ENCODE data around the gene CDH23.

CDH23 gene

DNA sequence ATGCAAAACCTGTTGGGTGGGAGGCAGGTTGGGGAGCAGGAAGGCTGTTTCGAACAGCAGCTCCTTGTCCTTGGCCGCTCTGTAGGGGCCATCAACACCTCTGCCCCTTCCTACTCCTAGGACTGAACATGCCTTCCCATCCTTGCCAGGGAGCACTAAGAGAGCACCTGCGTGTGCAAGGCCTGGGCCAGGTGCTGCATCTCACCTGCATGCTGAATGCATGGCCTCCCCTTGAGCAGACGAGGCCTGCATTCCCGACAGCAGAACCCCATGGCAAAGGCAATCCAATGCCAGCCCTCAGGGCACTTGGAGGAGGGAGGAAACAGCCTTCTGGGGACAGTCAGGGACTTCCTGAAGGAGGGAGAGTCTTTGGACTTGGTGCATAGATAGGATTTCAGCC lies 365.6 kb downstream of the CDH23 start:
- H3K27me3 ChIP-seq (ENCODE audit: insufficient read depth, low read length): no peaks in the 10 kb centered on the region
- no peaks in the 10 kb centered on the region for H3K9me3 ChIP-seq (ENCODE audit: insufficient read depth, low read depth, low read length)
- no peak overlapping the region for H3K9ac ChIP-seq (ENCODE audit: low read depth, low read length)
- H3K36me3 ChIP-seq (ENCODE audit: insufficient read depth, low read depth, low read length): no peaks in the 10 kb centered on the region
- H3K27ac ChIP-seq (ENCODE audit: low read length): no peak overlapping the region
- H3K4me1 ChIP-seq (ENCODE audit: insufficient read depth, low read length): no peaks in the 10 kb centered on the region
- H3K4me3 ChIP-seq (ENCODE audit: low read length): no peak overlapping the region

DNA sequence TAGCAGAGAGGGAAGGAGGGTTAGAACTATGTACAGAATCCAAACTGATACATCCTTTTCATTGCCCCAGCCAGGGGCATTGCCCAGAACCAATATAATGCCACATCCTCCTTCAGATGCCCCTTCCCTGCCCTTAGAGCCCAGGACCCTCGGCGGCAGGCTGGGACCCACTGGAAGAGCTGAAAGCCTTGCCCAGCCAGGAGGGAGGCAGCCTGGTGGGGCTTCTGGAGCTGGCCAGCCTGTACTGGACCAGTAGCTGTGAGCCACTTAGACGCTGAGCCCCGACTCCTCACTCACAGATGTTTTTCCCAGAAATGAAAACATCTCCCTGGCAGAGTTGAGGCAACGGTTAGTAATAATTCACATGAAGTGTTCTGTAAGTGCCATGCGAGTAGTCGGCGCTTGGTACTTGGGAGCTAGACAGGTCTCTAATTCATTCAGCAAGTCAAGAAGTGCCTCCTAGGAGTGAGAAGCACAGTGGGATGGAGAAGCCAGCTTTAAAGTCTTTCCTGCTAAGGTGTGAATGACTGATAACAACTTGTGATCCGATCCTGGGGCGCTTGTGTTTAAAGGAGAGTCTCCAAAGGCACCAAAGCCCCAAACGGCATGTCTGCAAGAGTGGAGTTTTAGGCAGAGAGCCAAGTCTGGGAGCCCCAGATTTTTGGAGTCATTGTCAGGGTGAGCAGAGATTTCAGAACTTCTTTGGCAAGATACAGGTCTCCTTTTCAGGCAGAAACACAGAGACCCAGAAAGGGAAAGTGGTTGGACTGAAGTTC lies 366.8 kb downstream of the CDH23 start:
- Histone ChIP-seq H3K9ac (ENCODE audit: low read depth, low read length) (no peak overlapping the region), H3K36me3 (ENCODE audit: insufficient read depth, low read depth, low read length) (no peaks in the 10 kb centered on the region), H3K4me3 (ENCODE audit: low read length) (no peak overlapping the region), H3K27ac (ENCODE audit: low read length) (no peak overlapping the region), H3K27me3 (ENCODE audit: insufficient read depth, low read length) (no peaks in the 10 kb centered on the region), H3K4me1 (ENCODE audit: insufficient read depth, low read length) (no peaks in the 10 kb centered on the region), H3K9me3 (ENCODE audit: insufficient read depth, low read depth, low read length) (no peaks in the 10 kb centered on the region)

DNA sequence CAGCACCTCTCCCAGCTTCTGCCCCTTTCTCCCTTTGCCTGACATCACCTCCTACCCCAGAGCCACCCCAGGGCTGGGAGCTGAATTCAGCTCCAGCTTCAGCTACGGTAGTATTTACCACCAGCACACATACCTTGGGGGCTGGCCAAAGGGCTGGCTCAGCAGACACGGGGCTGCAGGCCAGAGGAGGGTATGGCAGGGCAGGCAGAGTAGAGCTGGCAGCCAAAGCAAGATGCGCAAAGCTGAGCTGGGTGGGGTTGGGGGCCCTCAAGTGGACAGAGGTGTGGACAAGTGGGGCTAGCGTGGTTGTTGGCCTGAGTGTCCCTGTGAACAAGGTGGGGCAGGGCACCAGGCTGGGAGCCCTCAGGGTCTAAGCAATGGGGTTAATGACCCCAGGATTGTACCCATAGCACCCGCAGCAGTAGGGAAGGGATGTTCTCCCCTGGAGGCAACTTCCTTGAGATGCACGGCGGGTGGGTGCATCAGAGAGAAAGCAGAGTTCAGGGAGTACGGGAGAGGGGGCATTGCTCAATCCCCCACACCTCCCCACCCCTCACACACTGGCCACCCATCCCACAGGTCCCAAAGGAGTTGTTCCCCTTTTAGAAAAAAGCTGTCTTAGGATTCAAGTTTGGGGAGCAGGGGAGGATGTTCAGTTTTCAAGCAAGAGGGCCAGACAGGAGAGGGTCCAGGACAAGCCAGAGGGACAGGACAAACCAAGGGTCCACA lies 368.6 kb downstream of the CDH23 start:
- no peaks in the 10 kb centered on the region for H3K27me3 ChIP-seq (ENCODE audit: insufficient read depth, low read length)
- no peaks in the 10 kb centered on the region for H3K36me3 ChIP-seq (ENCODE audit: insufficient read depth, low read depth, low read length)
- H3K9me3 ChIP-seq (ENCODE audit: insufficient read depth, low read depth, low read length): no peaks in the 10 kb centered on the region
- no peak overlapping the region for H3K27ac ChIP-seq (ENCODE audit: low read length)
- H3K4me3 ChIP-seq (ENCODE audit: low read length): no peak overlapping the region
- H3K9ac ChIP-seq (ENCODE audit: low read depth, low read length): no peak overlapping the region
- H3K4me1 ChIP-seq (ENCODE audit: insufficient read depth, low read length): no peaks in the 10 kb centered on the region

DNA sequence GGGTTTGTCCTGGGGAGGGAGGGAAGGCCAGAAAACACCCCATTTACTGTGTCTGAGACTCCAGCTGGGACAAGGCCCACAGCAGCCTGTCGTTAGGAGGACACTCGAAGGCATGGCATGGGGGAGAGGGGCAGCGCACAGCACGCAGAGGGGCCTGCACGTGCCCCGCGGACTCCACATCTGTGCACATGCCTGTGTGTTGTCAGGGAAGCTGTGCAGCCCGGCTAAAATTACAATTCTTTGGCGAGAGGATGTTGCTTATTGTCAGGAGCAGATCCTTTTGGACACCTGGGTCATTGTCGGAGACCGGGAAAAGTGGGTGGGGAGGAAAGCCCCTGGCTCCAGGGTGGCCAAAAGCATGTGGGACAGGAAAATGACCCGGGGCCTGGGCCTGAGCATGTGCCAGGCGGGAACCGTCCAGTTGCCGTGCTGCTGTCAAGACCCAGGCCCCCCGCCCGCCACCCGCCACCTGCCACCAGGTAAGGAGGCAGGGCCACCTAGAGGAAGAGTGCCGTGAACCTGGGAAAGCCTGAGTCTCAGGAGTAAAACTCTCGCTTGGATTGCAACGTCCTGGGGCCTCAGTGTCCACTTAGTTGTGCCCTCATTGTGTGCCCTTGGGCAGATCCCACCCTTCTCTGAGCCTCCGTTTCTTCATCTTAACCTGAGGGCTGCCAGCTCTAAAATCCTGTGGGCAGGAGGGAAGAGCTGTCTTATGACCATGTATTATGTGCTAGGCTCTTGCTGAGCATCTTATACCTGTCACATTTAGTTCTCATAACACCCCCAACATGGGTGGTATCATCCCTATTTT lies 369.4 kb downstream of the CDH23 start:
- no peak overlapping the region for H3K9ac ChIP-seq (ENCODE audit: low read depth, low read length)
- no peak overlapping the region for H3K27ac ChIP-seq (ENCODE audit: low read length)
- H3K4me1 ChIP-seq (ENCODE audit: insufficient read depth, low read length): no peaks in the 10 kb centered on the region
- H3K27me3 ChIP-seq (ENCODE audit: insufficient read depth, low read length): no peaks in the 10 kb centered on the region
- no peaks in the 10 kb centered on the region for H3K36me3 ChIP-seq (ENCODE audit: insufficient read depth, low read depth, low read length)
- no peaks in the 10 kb centered on the region for H3K9me3 ChIP-seq (ENCODE audit: insufficient read depth, low read depth, low read length)
- no peak overlapping the region for H3K4me3 ChIP-seq (ENCODE audit: low read length)

DNA sequence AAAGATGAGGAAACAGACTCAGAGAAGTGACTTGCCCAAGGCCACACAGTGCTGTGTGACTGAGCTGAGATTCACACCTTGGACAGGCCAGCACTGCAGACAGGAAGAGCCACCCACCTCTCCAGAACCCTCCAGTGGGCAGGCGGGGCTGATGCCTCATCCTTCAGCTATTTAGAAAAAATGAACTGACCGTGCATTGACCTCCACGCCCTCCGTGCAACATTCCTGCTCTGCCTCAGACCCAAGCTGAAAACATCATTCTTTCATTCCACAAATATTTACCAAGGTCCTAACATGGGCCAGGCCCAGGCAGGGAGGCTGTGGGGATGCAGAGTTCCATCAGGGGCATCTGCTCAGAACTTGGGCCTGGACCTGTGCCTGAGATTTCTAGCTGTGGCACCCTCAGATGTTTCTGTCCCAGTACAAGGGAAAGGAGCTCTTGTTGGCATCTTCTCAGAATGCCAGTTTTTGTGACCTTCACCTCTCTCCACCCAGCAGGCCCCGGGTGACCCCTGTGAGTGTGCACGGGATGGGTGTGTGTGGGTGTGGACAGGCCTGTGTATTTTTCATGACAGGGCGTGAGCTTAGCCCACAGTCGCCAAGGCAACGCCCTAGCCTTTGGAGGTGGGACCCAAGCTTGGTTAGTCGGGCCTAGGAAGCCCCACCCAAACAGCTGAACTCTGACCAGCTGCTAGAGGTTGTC lies 370.1 kb downstream of the CDH23 start:
- no peak overlapping the region for H3K27ac ChIP-seq (ENCODE audit: low read length)
- no peak overlapping the region for H3K4me3 ChIP-seq (ENCODE audit: low read length)
- no peaks in the 10 kb centered on the region for H3K36me3 ChIP-seq (ENCODE audit: insufficient read depth, low read depth, low read length)
- peaks cover 3% of the 10 kb centered on the region for H3K27me3 ChIP-seq (ENCODE audit: insufficient read depth, low read length)
- no peak overlapping the region for H3K9ac ChIP-seq (ENCODE audit: low read depth, low read length)
- no peaks in the 10 kb centered on the region for H3K4me1 ChIP-seq (ENCODE audit: insufficient read depth, low read length)
- no peaks in the 10 kb centered on the region for H3K9me3 ChIP-seq (ENCODE audit: insufficient read depth, low read depth, low read length)

DNA sequence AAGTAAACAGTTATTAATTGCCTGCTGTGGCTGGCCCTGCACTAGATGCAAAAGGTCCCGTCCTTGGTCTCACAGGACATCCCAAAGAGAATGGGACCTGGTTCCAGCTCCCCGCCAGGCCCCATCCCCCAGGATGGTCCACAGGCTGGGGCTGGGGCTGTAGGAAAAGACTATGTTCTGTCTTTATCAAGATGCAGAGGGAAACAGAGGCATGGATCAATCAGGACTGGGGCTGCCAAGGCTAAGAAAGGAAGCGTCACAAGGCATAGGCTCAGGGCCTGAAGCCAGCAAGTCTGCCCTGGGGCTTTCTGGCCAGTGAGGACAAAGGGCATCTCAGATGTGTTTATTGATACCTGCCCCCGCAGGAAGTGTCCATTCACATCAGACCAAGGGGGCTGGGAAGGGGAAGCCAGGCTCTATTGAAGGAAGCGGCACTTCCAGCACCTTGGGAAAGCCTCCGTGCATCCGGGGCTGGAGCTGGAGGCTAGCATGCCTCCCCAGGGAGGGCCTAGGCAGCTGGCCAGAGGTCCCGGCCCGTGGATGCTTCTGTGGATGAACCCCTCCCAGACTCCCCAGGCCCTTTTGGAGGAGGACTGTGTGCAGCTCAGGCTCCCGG lies 370.8 kb downstream of the CDH23 start:
- no peaks in the 10 kb centered on the region for H3K36me3 ChIP-seq (ENCODE audit: insufficient read depth, low read depth, low read length)
- H3K9ac ChIP-seq (ENCODE audit: low read depth, low read length): no peak overlapping the region
- H3K4me3 ChIP-seq (ENCODE audit: low read length): no peak overlapping the region
- peaks cover 10% of the 10 kb centered on the region for H3K27me3 ChIP-seq (ENCODE audit: insufficient read depth, low read length)
- H3K4me1 ChIP-seq (ENCODE audit: insufficient read depth, low read length): no peaks in the 10 kb centered on the region
- H3K9me3 ChIP-seq (ENCODE audit: insufficient read depth, low read depth, low read length): no peaks in the 10 kb centered on the region
- H3K27ac ChIP-seq (ENCODE audit: low read length): no peak overlapping the region

DNA sequence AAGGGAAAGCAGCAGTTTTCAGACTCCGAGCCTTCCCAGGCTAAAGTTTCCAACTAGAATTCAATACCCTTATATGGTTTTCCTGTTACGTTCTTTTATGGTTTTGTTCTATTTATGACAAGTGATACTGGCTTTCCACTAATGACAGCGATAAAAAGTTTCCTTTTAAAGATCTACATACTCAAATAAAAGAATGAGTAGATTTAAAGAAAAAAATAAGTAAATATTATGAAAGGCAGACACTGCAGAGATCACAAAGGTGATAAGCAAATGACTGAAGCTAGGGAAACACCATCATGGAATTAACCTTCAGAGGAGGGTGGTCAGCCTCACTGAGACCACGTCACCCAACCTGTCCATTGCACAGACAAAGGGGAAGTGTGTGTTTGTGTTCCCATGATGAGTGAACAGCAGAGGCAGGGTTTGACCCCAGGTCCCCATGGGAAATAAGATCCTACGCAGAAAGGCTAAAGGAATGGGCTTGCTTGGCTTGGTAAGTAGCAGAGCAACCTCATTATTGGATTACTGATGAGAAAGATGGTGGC lies 372.6 kb downstream of the CDH23 start:
- H3K4me3 ChIP-seq (ENCODE audit: low read length): no peak overlapping the region
- H3K36me3 ChIP-seq (ENCODE audit: insufficient read depth, low read depth, low read length): no peaks in the 10 kb centered on the region
- no peak overlapping the region for H3K9ac ChIP-seq (ENCODE audit: low read depth, low read length)
- no peak overlapping the region for H3K27ac ChIP-seq (ENCODE audit: low read length)
- H3K4me1 ChIP-seq (ENCODE audit: insufficient read depth, low read length): no peaks in the 10 kb centered on the region
- H3K9me3 ChIP-seq (ENCODE audit: insufficient read depth, low read depth, low read length): no peaks in the 10 kb centered on the region
- H3K27me3 ChIP-seq (ENCODE audit: insufficient read depth, low read length): peaks cover 26% of the 10 kb centered on the region

DNA sequence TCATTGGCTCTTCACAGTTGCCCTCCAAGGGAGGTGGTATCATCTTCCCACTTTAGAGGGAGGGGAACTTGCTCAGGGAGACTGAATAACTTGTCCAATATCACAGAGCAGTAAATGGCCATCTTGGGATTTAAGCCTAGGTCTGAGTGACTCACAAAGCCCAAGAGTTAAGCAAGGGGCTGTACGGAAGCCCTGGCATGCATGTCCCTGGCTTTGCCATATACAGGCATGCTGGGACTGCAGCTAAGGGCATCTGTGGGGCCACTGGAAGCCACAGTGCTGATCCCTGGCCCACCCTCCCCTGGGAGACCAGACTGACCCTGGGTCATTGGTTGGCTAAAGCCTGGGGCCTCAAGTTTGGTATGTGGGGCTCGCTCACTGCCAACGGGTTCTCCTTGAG lies 373.5 kb downstream of the CDH23 start:
- H3K27me3 ChIP-seq (ENCODE audit: insufficient read depth, low read length): peaks cover 32% of the 10 kb centered on the region
- no peak overlapping the region for H3K9ac ChIP-seq (ENCODE audit: low read depth, low read length)
- H3K36me3 ChIP-seq (ENCODE audit: insufficient read depth, low read depth, low read length): no peaks in the 10 kb centered on the region
- H3K9me3 ChIP-seq (ENCODE audit: insufficient read depth, low read depth, low read length): no peaks in the 10 kb centered on the region
- H3K4me3 ChIP-seq (ENCODE audit: low read length): no peak overlapping the region
- no peaks in the 10 kb centered on the region for H3K4me1 ChIP-seq (ENCODE audit: insufficient read depth, low read length)
- no peak overlapping the region for H3K27ac ChIP-seq (ENCODE audit: low read length)

DNA sequence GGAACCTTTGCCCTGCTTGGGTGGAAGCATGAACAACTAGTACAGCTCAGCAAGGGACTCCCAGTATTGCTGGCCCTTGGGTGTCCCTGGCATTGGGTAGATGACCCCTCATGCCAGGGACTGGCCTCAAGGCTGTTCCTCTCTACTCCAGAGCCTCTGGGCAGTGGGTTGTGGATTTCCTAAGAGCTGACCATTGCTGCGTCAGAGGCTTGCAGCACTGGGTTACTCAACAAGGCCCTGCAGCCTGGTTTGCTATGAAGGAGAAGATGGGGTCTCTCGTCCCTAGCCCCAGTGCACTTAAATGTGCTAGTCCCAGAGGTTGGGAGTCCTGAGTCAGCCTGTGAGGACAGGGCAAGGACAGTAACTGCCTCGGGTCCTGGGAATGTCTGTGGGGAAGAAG lies 374.1 kb downstream of the CDH23 start:
- no peaks in the 10 kb centered on the region for H3K36me3 ChIP-seq (ENCODE audit: insufficient read depth, low read depth, low read length)
- peaks cover 32% of the 10 kb centered on the region for H3K27me3 ChIP-seq (ENCODE audit: insufficient read depth, low read length)
- no peaks in the 10 kb centered on the region for H3K9me3 ChIP-seq (ENCODE audit: insufficient read depth, low read depth, low read length)
- no peak overlapping the region for H3K4me3 ChIP-seq (ENCODE audit: low read length)
- no peaks in the 10 kb centered on the region for H3K4me1 ChIP-seq (ENCODE audit: insufficient read depth, low read length)
- no peak overlapping the region for H3K27ac ChIP-seq (ENCODE audit: low read length)
- no peak overlapping the region for H3K9ac ChIP-seq (ENCODE audit: low read depth, low read length)

DNA sequence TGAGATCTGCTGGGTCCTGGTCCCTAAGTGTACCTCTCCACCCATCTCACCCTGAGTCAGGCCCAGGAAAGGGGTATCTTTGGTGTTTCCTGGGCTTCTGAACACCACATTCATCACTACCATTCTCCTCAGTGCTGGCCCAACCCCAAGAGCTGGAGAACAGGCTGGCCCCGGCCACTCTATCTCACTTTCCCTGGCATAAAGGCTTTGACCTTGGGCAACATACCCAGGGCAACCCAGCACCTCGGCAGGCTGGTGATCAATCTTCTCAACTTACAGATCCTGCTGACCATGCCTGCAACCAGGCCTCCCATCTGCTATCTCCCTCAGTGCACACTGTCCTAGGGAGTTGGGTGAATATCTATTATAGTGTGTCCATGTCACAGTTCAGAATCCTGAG lies 374.5 kb downstream of the CDH23 start:
- no peak overlapping the region for H3K4me3 ChIP-seq (ENCODE audit: low read length)
- no peaks in the 10 kb centered on the region for H3K9me3 ChIP-seq (ENCODE audit: insufficient read depth, low read depth, low read length)
- no peaks in the 10 kb centered on the region for H3K4me1 ChIP-seq (ENCODE audit: insufficient read depth, low read length)
- H3K9ac ChIP-seq (ENCODE audit: low read depth, low read length): no peak overlapping the region
- H3K27me3 ChIP-seq (ENCODE audit: insufficient read depth, low read length): peaks cover 32% of the 10 kb centered on the region
- no peaks in the 10 kb centered on the region for H3K36me3 ChIP-seq (ENCODE audit: insufficient read depth, low read depth, low read length)
- H3K27ac ChIP-seq (ENCODE audit: low read length): no peak overlapping the region

Data from iPS-20b (cell line).